Loucy (cell line): ENCODE results near the gene DGKI.

Experiments
- H2AFZ ChIP-seq: fragments of 200-600 bp; sonication (generic); 2 replicates; pipeline ENCODE4 v1.6.0; 2016; ENCODE audit warnings: antibody characterized with exemption, mild to moderate bottlenecking, low read length, moderate library complexity
- H3F3A ChIP-seq: fragments of 200-600 bp; 2 replicates; pipeline ENCODE4 v1.6.0; 2016; ENCODE audit warnings: antibody characterized with exemption, low read depth, mild to moderate bottlenecking
- H3K27me3 ChIP-seq: fragments of 200-600 bp; sonication (generic); 2 replicates; pipeline ENCODE4 v1.6.1; 2014; ENCODE audit warnings: low read length, mild to moderate bottlenecking; ENCODE audit not compliant: insufficient read depth, poor library complexity, severe bottlenecking
- H3K36me3 ChIP-seq: fragments of 200-600 bp; sonication (generic); 2 replicates; pipeline ENCODE4 v1.6.1; 2016; ENCODE audit warnings: low read length; ENCODE audit not compliant: insufficient read depth
- H3K4me1 ChIP-seq: fragments of 200-600 bp; sonication (generic); 2 replicates; pipeline ENCODE4 v1.5.1; 2014; ENCODE audit warnings: low read length, mild to moderate bottlenecking; ENCODE audit not compliant: insufficient read depth, poor library complexity, severe bottlenecking
- H3K4me2 ChIP-seq: fragments of 200-600 bp; sonication (generic); 2 replicates; pipeline ENCODE4 v1.6.0; 2014; ENCODE audit warnings: antibody characterized with exemption, low read length, low read depth, mild to moderate bottlenecking; ENCODE audit not compliant: poor library complexity, severe bottlenecking
- H3K4me3 ChIP-seq: fragments of 200-600 bp; sonication (generic); 2 replicates; pipeline ENCODE4 v1.5.1; 2014; ENCODE audit warnings: low read length, mild to moderate bottlenecking, mixed read lengths; ENCODE audit not compliant: poor library complexity, severe bottlenecking
- H3K79me2 ChIP-seq: fragments of 200-600 bp; sonication (generic); 2 replicates; pipeline ENCODE4 v1.6.1; 2014; ENCODE audit warnings: low read length; ENCODE audit not compliant: insufficient read depth
- H3K9ac ChIP-seq: fragments of 200-600 bp; sonication (generic); 2 replicates; pipeline ENCODE4 v1.6.0; 2014; ENCODE audit warnings: mild to moderate bottlenecking, low read depth, low read length, moderate library complexity; ENCODE audit not compliant: poor library complexity, severe bottlenecking
- H3K9me2 ChIP-seq: fragments of 200-600 bp; sonication (generic); replicated peaks from 2 replicates; pipeline ENCODE4 v1.6.1; 2016; ENCODE audit warnings: low read depth, low read length, mixed read lengths
- H3K9me3 ChIP-seq: fragments of 200-600 bp; sonication (generic); 2 replicates; pipeline ENCODE4 v1.6.1; 2014; ENCODE audit warnings: mild to moderate bottlenecking, antibody characterized with exemption, low read length, low read depth; ENCODE audit not compliant: insufficient read depth
- H4K20me1 ChIP-seq: fragments of 200-600 bp; sonication (generic); 2 replicates; pipeline ENCODE4 v1.6.0; 2014; ENCODE audit warnings: antibody characterized with exemption, low read length, mild to moderate bottlenecking; ENCODE audit not compliant: insufficient read depth, poor library complexity, severe bottlenecking
- EZH2phosphoT487 ChIP-seq: fragments of 200-600 bp; IDR thresholded peaks from 2 replicates; pipeline ENCODE4 v1.6.1; 2018; ENCODE audit warnings: antibody characterized with exemption, mild to moderate bottlenecking, moderate library complexity, borderline replicate concordance
- TF ChIP-seq, protein P1 (sequence below): fragments of 200-600 bp; sonication (generic); conservative IDR thresholded peaks from 2 replicates; pipeline ENCODE4 v1.5.1; 2014; ENCODE audit warnings: mild to moderate bottlenecking, antibody characterized with exemption, low read length

Gene DGKI

GRCh38 chr7:137743021-137743420, 103.8 kb downstream of the DGKI start:
- no peak overlapping the region for H3K4me3 ChIP-seq
- TF ChIP-seq, protein P1, sequence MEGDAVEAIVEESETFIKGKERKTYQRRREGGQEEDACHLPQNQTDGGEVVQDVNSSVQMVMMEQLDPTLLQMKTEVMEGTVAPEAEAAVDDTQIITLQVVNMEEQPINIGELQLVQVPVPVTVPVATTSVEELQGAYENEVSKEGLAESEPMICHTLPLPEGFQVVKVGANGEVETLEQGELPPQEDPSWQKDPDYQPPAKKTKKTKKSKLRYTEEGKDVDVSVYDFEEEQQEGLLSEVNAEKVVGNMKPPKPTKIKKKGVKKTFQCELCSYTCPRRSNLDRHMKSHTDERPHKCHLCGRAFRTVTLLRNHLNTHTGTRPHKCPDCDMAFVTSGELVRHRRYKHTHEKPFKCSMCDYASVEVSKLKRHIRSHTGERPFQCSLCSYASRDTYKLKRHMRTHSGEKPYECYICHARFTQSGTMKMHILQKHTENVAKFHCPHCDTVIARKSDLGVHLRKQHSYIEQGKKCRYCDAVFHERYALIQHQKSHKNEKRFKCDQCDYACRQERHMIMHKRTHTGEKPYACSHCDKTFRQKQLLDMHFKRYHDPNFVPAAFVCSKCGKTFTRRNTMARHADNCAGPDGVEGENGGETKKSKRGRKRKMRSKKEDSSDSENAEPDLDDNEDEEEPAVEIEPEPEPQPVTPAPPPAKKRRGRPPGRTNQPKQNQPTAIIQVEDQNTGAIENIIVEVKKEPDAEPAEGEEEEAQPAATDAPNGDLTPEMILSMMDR = no peak
- no peaks in the 10 kb centered on the region for H3K36me3 ChIP-seq
- H3K9me2 ChIP-seq = no peaks in the 10 kb centered on the region
- H3F3A ChIP-seq = no peaks in the 10 kb centered on the region
- no peak overlapping the region for H3K4me2 ChIP-seq
- H3K9ac ChIP-seq = no peak overlapping the region
- H2AFZ ChIP-seq = no peak overlapping the region
- H3K27me3 ChIP-seq = no peaks in the 10 kb centered on the region
- H3K9me3 ChIP-seq = no peaks in the 10 kb centered on the region
- no peaks in the 10 kb centered on the region for H3K79me2 ChIP-seq
- H4K20me1 ChIP-seq = no peaks in the 10 kb centered on the region
- no peaks in the 10 kb centered on the region for H3K4me1 ChIP-seq

GRCh38 chr7:137742051-137742450, 104.7 kb downstream of the DGKI start:
- H2AFZ ChIP-seq = no peak overlapping the region
- H3K4me2 ChIP-seq = no peak overlapping the region
- no peaks in the 10 kb centered on the region for H3F3A ChIP-seq
- no peaks in the 10 kb centered on the region for H3K4me1 ChIP-seq
- no peak overlapping the region for H3K9ac ChIP-seq
- H3K27me3 ChIP-seq = no peaks in the 10 kb centered on the region
- H3K4me3 ChIP-seq = no peak overlapping the region
- no peaks in the 10 kb centered on the region for H3K79me2 ChIP-seq
- H4K20me1 ChIP-seq = no peaks in the 10 kb centered on the region
- H3K9me2 ChIP-seq = no peaks in the 10 kb centered on the region
- TF ChIP-seq, protein P1 = no peak
- no peak for TF ChIP-seq EZH2phosphoT487
- H3K9me3 ChIP-seq = no peaks in the 10 kb centered on the region
- H3K36me3 ChIP-seq = no peaks in the 10 kb centered on the region

- Histone ChIP-seq H3K4me2 (no peak overlapping the region), H3K4me3 (no peak overlapping the region), H3K9me3 (no peaks in the 10 kb centered on the region), H3F3A (no peaks in the 10 kb centered on the region), H3K36me3 (no peaks in the 10 kb centered on the region), H3K9ac (no peak overlapping the region), H4K20me1 (no peaks in the 10 kb centered on the region), H3K27me3 (no peaks in the 10 kb centered on the region), H2AFZ (no peak overlapping the region), H3K79me2 (no peaks in the 10 kb centered on the region), H3K4me1 (no peaks in the 10 kb centered on the region), H3K9me2 (no peaks in the 10 kb centered on the region)
- TF ChIP-seq, protein P1 = no peak
- no peak for TF ChIP-seq EZH2phosphoT487
Observed at GRCh38 chr7:137741443-137741842, 105.3 kb downstream of the DGKI start.
